DOHH2 (cell line): Measurements from ENCODE around the gene ZNF648.
"Not testable (repeated sequence)": the region's sequence is repeated elsewhere in the genome, so short reads cannot be mapped to it uniquely, and the experiment has no call there.

ENCODE experiments used
- H3F3A ChIP-seq: fragments of 200-600 bp; sonication (generic), shearing (Covaris generic); 2 replicates; pipeline ENCODE4 v1.6.0; 2016; ENCODE audit warnings: antibody characterized with exemption, mild to moderate bottlenecking; ENCODE audit not compliant: control insufficient read depth, insufficient read depth
- H3K27ac ChIP-seq: fragments of 200-600 bp; sonication (generic); 2 replicates; pipeline ENCODE4 v1.5.1; 2014; ENCODE audit warnings: low read depth, mild to moderate bottlenecking, low read length, moderate library complexity
- H3K27me3 ChIP-seq: fragments of 200-600 bp; sonication (generic); 2 replicates; pipeline ENCODE4 v1.6.1; 2014; ENCODE audit warnings: mild to moderate bottlenecking, low read length, mixed read lengths; ENCODE audit not compliant: control insufficient read depth
- H3K36me3 ChIP-seq: fragments of 200-600 bp; sonication (generic); 2 replicates; pipeline ENCODE4 v1.6.1; 2014; ENCODE audit warnings: mild to moderate bottlenecking, low read length, moderate library complexity, mixed read lengths; ENCODE audit not compliant: control insufficient read depth
- H3K4me1 ChIP-seq: fragments of 200-600 bp; sonication (generic); 2 replicates; pipeline ENCODE4 v1.6.1; 2014; ENCODE audit warnings: mild to moderate bottlenecking, low read length, mixed read lengths; ENCODE audit not compliant: control insufficient read depth
- H3K4me2 ChIP-seq: fragments of 200-600 bp; sonication (generic); 2 replicates; pipeline ENCODE4 v1.6.0; 2014; ENCODE audit warnings: mild to moderate bottlenecking, low read length, moderate library complexity
- H3K4me3 ChIP-seq: fragments of 200-600 bp; sonication (generic); 2 replicates; pipeline ENCODE4 v1.5.1; 2014; ENCODE audit warnings: mild to moderate bottlenecking, low read length, mixed read lengths
- H3K79me2 ChIP-seq: fragments of 200-600 bp; sonication (generic); 2 replicates; pipeline ENCODE4 v1.6.1; 2014; ENCODE audit warnings: mild to moderate bottlenecking, low read length, mixed read lengths; ENCODE audit not compliant: control insufficient read depth
- H3K9me2 ChIP-seq: fragments of 200-600 bp; sonication (generic); replicated peaks from 2 replicates; pipeline ENCODE4 v1.6.1; 2014; ENCODE audit warnings: mild to moderate bottlenecking, low read length, mixed read lengths; ENCODE audit not compliant: control insufficient read depth
- H3K9me3 ChIP-seq: fragments of 200-600 bp; sonication (generic); 2 replicates; pipeline ENCODE4 v1.6.1; 2014; ENCODE audit warnings: antibody characterized with exemption, low read length, mixed read lengths; ENCODE audit not compliant: control insufficient read depth, insufficient read depth
- H4K20me1 ChIP-seq: fragments of 200-600 bp; sonication (generic); 2 replicates; pipeline ENCODE4 v1.6.0; 2014; ENCODE audit warnings: low read depth, mild to moderate bottlenecking, antibody characterized with exemption, low read length, moderate library complexity; ENCODE audit not compliant: control insufficient read depth, insufficient read depth
- CTCF ChIP-seq: fragments of 200-600 bp; sonication (generic); IDR thresholded peaks from one replicate; pipeline ENCODE4 v1.5.1; 2014; ENCODE audit warnings: antibody characterized with exemption, mild to moderate bottlenecking, low read depth, low read length; ENCODE audit not compliant: poor library complexity, severe bottlenecking
- EZH2phosphoT487 ChIP-seq: fragments of 200-600 bp; sonication (generic); IDR thresholded peaks from 2 replicates; pipeline ENCODE4 v1.6.1; 2017; ENCODE audit warnings: borderline replicate concordance, mild to moderate bottlenecking, antibody characterized with exemption, low read length, moderate library complexity, mixed read lengths

ZNF648 gene

GRCh38 chr1:182015360-182015759 lies 46.2 kb downstream of the ZNF648 start:
- Histone ChIP-seq H3K4me2 (no peak overlapping the region), H4K20me1 (no peaks in the 10 kb centered on the region), H3K4me3 (no peak overlapping the region), H3K36me3 (no peaks in the 10 kb centered on the region), H3K9me3 (no peaks in the 10 kb centered on the region), H3F3A (no peaks in the 10 kb centered on the region), H3K27ac (no peak overlapping the region), H3K4me1 (no peaks in the 10 kb centered on the region), H3K9me2 (no peaks in the 10 kb centered on the region), H3K79me2 (no peaks in the 10 kb centered on the region), H3K27me3 (no peaks in the 10 kb centered on the region)
- TF ChIP-seq CTCF = no peak

GRCh38 chr1:182010800-182011370 lies 50.6 kb downstream of the ZNF648 start:
- not testable (repeated sequence) for H3K36me3 ChIP-seq, H3K27ac ChIP-seq, H4K20me1 ChIP-seq, H3K4me1 ChIP-seq, H3K4me3 ChIP-seq, H3K4me2 ChIP-seq, H3K27me3 ChIP-seq, H3K9me2 ChIP-seq, H3F3A ChIP-seq, H3K79me2 ChIP-seq, H3K9me3 ChIP-seq

DNA sequence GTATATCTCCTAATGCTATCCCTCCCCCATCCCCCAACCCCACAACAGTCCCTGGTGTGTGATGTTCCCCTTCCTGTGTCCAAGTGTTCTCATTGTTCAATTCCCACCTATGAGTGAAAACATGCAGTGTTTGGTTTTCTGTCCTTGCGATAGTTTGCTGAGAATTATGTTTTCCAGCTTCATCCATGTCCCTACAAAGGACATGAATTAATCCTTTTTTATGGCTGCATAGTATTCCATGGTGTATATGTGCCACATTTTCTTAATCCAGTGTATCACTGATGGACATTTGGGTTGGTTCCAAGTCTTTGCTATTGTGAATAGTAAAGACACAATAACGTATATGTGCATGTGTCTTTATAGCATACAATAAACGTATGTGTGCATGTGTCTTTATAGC lies 56.1 kb downstream of the ZNF648 start:
- not testable (repeated sequence) for H3K27me3 ChIP-seq, H3K79me2 ChIP-seq, H4K20me1 ChIP-seq

DNA sequence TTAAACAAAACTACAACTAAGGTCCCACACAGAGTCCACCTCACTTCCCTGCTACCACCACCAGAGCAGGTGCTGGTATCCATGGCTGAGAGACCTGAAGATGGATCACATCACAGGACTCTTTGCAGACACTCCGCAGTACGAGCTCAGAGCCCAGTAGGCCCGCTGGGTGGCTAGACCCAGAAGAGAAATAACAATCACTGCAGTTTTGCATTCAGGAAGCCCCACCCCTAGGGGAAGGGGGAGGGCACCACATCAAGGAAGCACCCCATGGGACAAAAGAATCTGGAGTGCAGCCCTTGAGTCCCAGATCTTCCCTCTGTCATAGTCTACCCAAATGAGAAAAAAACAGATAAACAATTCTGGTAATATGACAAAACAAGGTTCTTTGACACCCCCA lies 56.9 kb downstream of the ZNF648 start:
- H3K9me3 ChIP-seq = no peaks in the 10 kb centered on the region
- no peaks in the 10 kb centered on the region for H3F3A ChIP-seq
- H3K4me3 ChIP-seq = no peak overlapping the region
- no peaks in the 10 kb centered on the region for H3K4me1 ChIP-seq
- H3K79me2 ChIP-seq = no peaks in the 10 kb centered on the region
- no peaks in the 10 kb centered on the region for H3K36me3 ChIP-seq
- H3K4me2 ChIP-seq = no peak overlapping the region
- TF ChIP-seq CTCF (no peak), EZH2phosphoT487 (no peak)
- H3K27me3 ChIP-seq = no peaks in the 10 kb centered on the region
- H3K27ac ChIP-seq = no peak overlapping the region
- no peaks in the 10 kb centered on the region for H3K9me2 ChIP-seq
- H4K20me1 ChIP-seq = no peaks in the 10 kb centered on the region

More for the DNA sequence above, 56.1 kb downstream of the ZNF648 start:
- not testable (repeated sequence) for H3K9me3 ChIP-seq, H3K27ac ChIP-seq, H3K36me3 ChIP-seq, H3F3A ChIP-seq, H3K4me3 ChIP-seq, H3K4me2 ChIP-seq, H3K4me1 ChIP-seq, H3K9me2 ChIP-seq
